GM18498 (cell line): ENCODE measurements around the gene EYA2.

ENCODE experiments used
- ATAC-seq: cut with Tn5 transposase; IDR thresholded peaks from one replicate; pipeline ENCODE4 v1.9.1; 2021; ENCODE audit warnings: mild to moderate bottlenecking, moderate library complexity; ENCODE audit not compliant: unreplicated experiment

EYA2 gene

DNA sequence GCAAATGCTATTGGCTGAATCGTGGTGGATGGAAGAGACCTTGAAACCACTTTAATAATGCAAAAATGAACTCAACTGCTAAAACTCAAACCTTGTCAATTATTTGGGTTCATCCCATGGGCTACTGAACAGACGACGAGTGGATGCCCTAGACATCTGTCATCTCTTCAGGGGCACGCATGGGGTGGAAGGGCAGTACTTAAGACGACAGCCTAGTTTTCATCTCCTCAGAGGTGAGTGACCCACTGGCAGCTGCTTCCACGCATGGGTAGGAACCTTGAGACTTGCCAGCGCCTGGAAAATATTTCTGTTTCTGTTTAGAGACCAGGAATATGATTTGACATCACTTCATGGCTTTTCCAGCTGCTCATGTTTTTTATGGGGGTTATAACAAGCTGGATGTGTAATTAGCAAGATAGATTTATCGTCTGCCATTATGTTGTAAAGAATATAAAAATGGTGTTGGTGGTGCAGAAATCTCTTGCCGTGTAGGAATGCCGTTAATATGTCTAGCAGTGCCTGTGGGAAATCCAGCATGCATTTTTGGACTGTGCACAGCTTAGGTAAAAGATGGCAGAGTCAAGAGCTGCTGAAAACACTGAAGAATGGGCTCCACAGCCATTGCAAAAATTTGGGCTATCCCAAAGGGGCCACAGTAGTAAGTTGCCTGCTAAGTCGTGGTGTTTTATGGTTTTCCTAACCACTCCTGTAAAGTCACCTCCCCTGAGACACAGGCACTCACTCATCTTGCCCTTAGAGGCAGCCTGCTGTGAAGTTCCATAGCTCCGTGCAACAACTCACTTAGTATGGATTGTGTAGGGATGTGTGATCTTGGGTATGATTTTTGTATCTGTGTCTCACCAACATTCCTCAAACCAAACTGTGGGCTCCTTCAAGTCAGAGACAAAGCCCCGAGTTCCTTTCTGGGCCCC lies 203.3 kb downstream of the EYA2 start:
- ATAC-seq: no peak

DNA sequence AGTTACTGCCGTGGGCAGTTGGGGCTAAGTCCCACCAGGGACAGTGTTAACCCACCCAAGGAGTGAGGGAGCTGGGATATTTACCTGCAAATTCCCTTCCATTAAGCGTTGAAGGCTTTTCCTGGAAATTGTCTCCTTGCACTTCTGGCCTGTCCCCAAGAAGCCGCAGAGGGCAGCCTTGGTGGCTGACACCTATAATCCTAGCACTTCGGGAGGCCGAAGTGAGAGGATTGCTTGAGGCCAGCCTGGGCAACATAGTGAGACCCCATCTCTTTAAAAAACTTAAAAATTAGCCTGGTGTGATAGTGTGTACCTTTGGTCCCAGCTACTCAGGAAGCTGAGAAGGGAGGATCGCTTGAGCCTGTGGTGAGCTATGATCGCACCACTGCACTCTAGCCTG lies 204.4 kb downstream of the EYA2 start:
- ATAC-seq: no peak

DNA sequence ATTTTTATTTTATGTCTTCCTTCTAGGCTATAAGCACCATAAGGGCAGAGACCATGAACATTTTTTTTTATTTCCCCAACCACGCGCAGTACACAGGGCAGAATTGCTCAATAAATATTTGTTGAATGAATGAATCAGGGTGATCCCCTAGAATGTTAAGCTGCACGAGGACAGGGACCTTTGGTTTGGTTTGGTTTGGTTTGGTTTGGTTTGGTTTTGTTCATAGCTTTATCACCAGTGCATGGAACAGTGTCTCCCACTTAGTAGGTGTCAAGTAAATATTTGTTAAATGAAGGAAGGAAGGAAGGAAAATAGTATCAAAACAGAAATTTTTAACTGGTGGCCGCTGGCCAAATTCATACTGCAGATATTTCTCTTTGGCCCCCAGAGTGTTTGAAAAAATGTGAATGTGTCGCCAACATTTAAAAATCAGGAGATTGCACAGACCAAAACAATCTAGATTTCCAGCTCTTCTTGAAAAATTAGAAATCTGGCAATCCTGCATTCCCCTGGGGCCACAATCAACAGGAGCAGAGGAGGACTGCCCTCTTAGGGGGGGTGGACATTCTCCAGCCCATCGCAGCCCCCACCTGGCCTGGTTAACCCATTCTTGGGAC lies 205.3 kb downstream of the EYA2 start:
- ATAC-seq: no peak

- ATAC-seq: no peak
Observed at GRCh38 chr20:47102629-47103028, 208.0 kb downstream of the EYA2 start.

GRCh38 chr20:47106786-47107185 lies 212.1 kb downstream of the EYA2 start:
- no peak for ATAC-seq

GRCh38 chr20:47108994-47109393 lies 214.4 kb downstream of the EYA2 start:
- no peak for ATAC-seq

- ATAC-seq: no peak
Observed at GRCh38 chr20:47110819-47111218, 216.2 kb downstream of the EYA2 start.

GRCh38 chr20:47111576-47111975 lies 216.9 kb downstream of the EYA2 start:
- ATAC-seq: no peak

GRCh38 chr20:47113362-47114109 lies 218.9 kb downstream of the EYA2 start:
- ATAC-seq: no peak

- no peak for ATAC-seq
Observed at GRCh38 chr20:47115694-47116093, 221.1 kb downstream of the EYA2 start.

DNA sequence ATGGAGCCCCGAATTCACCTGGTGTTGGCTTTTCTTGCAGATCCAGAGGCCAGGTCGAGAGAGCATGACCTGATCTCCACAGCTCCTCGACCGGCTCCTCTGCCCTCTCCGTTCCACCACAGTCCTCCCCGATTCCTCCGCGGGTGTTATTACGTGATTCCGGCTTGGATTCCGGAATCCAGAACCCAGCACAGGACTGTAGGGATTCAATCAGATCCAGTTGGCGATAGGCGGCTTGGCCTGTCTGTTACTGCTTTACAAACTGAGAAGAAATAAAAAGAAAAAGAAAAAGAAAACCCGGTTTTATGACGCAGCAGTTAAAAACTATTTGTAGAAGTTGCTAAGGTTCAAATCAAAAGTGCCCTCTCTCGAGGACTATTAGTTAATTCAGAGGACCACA lies 222.7 kb downstream of the EYA2 start:
- no peak for ATAC-seq

- no peak for ATAC-seq
Observed at GRCh38 chr20:47117773-47118172, 223.1 kb downstream of the EYA2 start.

DNA sequence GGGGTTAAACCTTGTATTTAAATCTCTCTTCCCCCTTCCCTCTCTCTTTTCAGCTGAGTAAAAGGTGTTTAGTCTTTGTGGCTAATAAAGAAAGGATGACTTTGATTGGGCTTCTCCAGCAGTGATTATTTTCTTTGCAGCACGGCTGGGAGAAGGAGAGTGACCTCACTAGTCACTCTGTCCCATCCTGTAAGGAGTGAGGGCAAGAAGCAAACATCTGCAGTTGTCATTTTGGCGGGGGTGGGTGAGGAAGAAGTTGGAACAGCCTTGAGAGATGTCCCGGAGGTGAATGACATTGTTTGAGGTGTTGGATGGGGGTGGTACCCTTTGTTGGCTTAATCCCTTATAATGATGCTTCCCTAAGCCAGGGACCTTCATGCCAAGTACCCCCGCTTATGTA lies 223.6 kb downstream of the EYA2 start:
- ATAC-seq: no peak

DNA sequence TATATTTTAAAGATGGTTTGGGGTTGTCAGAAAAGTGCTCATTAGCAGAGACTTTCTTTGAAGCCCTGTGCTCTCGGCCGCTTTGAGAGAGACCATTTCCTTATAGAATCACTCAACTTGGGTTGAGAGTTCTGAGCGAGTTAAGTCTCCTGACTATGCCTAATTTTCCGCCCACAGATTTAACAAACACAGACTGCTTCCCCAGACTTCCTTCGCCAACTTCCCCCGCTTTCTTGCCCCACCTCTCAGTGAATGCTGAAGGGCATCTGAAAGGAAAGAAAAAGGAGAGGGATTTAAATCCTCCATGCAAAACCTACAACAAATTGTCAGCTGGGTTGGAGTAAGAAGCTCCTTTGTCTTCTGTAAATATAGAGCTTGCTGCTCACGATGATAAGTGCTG lies 224.0 kb downstream of the EYA2 start:
- ATAC-seq: no peak

GRCh38 chr20:47120346-47120936 lies 225.8 kb downstream of the EYA2 start:
- ATAC-seq: no peak

DNA sequence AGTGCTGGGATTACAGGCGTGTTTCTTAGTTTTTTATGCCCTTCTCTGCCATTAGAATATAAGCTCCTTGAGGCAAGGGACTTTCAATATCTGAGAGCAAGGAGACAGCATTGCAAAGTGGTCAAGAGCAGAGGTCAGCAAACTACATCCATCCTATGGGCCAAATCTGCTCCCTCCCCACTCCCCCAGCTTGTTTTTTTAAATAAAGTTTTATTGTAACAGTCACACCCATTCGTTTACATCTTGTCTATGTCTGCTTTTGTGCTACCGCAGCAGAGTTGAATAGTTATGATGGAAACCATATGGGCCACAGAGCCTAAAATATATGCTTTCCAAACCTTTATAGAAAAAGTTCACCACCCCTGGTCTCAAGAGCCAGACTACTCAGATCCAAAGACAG lies 227.9 kb downstream of the EYA2 start:
- ATAC-seq: no peak

DNA sequence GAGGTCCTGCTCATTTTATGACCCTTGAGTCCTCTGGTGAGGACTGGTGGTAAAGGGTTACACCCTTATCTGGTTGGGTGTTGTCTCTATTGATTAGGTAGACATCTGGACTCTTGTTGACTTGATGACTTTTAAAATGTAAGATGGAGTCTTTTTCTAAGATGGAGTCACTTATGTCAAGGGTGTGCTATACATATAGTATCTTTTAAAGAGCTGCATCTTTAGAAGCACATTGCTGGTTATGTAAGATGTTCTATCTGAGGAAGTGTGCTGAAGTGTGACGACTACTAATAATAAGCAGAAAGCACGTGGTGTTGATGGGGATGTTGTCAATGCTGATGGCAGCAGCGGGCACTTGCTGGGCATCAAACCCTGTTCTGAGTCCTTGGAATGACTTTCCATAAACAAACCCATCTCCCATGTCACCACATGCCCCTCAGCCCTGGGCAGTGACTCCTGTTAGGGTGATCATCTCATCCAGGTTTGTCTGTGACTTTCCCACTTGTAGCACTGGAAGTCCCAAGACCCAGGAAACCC lies 229.6 kb downstream of the EYA2 start:
- ATAC-seq: no peak

- ATAC-seq: no peak
Observed at GRCh38 chr20:47125508-47125757, 230.8 kb downstream of the EYA2 start.

DNA sequence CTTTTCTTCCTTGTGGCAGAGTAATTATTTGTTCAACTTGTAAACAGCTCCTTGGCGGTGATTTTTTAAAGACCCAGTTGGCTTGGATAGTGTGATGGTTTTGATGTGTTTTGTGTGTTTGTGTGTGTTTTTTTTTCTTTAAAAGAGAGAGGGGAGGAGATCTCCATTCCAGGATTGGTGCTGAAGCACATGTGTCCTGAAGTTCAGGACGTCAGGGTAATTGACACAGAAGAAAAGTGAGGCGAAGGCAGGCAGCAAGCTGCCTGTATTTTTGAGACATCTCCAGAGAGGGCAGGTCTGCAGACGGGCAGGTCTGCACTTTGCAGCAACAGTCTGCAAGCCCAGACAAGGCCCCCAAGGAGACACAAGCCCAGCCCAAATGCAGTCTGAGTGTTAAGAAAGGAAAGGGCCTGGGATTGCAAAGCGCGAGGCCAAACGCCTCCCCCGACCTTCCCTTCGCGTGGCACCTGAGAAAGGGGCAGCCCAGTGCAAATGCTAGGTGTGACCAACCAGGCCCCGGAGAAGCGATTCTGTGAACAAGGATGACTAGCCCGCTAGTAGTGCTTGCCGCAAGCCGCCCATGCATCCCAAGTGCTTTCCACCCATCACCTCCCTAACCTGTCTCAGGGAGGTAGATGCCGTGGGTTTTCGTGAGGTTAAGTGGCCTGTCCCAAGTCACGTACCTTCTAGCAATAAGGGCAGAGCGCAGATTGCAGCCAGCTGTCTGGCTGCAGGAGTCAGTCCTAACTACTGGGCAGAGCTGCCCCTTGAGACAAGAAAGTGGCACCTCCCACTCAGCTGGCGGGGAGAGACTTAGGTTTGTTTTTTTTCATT lies 231.3 kb downstream of the EYA2 start:
- no peak for ATAC-seq

DNA sequence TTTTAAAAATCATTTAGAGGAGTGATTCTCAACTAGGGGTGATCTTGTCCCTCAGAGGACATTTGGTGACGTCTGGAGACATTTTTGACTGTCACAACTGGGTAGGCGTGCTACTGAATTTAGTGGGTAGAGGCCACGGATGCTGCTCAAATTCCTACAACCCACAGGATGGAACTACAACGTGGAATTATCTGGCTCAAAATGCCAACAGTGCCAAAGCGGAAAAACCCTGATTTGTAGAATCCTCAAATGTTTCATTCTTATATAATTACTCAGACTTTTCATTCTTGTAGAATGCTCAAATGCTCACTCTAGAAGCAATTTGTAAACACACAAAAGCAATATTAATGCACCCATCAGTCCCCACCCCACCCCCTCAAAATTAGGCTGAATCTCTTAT lies 232.1 kb downstream of the EYA2 start:
- no peak for ATAC-seq
